Measurements from ENCODE around the gene TM4SF5.

TM4SF5 gene

GRCh38 chr17:4771519-4772234, at the start of gene TM4SF5:
TSS of gene TM4SF5 (plus strand) at chr17:4771886. CDS start at chr17:4771923, 37 bp downstream.
- DNase-seq (ENCODE audit: low read depth): no peak

GRCh38 chr17:4722678-4723240, 48.9 kb upstream of the TM4SF5 start:
- no peak for DNase-seq (ENCODE audit: low read depth)

- no peak for DNase-seq (ENCODE audit: low read depth)
Measured at GRCh38 chr17:4724650-4725049, 47.0 kb upstream of the TM4SF5 start.

DNA sequence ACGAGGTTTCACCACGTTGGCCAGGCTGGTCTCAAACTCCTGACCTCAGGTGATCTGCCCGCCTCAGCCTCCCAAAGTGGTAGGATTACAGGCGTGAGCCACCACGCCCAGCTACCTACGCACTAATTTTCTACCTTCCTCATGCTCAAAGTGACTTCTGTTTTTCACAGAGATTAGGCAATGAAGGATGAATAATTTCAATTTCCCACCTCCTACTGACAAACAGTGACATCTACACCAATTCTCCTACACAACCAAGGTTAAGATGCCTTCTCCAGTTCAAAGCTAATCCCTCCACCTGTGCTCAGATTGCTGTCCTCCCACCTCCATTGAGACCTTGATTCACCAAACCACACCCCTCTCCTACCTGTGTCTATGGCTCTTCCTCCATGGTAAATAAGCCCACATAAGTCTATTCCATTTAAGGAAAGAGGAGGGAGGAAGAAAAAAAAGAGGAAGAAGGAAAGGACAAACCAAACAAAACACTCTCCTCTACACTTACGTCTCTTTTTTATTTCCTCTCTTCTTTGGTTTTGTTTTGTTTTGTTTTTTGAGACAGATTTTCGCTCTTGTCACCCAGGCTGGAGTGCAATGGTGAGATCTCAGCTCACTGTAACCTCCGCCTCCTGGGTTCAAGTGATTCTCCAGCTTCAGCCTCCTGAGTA, 45.9 kb upstream of the TM4SF5 start:
- no peak for DNase-seq (ENCODE audit: low read depth)

- DNase-seq (ENCODE audit: low read depth): no peak
Measured at GRCh38 chr17:4728124-4728523, 43.6 kb upstream of the TM4SF5 start.

- DNase-seq (ENCODE audit: low read depth): no peak
Measured at GRCh38 chr17:4733073-4733531, 38.6 kb upstream of the TM4SF5 start.

DNA sequence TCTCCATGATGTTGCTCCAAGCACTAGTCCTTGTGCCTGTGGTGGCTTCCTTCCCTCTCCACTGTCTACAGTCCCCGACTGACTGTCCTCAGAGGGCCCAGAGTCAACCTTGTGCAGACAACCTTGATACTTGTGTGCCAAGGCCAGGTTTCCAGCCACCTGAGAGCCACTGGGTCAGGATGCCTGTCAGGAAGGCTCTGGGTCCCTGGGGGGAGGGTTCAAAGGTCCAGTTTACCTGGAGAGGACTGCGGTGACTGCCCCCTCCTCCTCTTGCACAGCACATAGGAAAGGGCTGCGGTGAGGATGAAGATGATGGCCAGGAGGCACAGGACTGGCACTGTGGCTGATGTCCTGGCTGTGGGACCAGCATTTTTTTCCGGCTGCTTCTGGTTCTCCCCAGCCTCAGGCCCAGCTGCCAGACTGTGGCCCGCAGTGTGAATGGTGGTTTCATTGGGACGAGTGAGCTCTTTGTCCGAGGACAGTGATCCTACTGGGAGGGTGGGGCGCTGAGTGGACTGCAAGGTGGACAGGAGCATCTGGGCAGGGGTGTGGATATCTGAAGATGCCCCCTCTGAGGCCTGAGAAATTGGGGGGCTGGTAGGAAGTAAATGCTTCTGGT, 36.7 kb upstream of the TM4SF5 start:
- no peak for DNase-seq (ENCODE audit: low read depth)

GRCh38 chr17:4735876-4736651, 35.6 kb upstream of the TM4SF5 start:
- DNase-seq (ENCODE audit: low read depth): no peak

DNA sequence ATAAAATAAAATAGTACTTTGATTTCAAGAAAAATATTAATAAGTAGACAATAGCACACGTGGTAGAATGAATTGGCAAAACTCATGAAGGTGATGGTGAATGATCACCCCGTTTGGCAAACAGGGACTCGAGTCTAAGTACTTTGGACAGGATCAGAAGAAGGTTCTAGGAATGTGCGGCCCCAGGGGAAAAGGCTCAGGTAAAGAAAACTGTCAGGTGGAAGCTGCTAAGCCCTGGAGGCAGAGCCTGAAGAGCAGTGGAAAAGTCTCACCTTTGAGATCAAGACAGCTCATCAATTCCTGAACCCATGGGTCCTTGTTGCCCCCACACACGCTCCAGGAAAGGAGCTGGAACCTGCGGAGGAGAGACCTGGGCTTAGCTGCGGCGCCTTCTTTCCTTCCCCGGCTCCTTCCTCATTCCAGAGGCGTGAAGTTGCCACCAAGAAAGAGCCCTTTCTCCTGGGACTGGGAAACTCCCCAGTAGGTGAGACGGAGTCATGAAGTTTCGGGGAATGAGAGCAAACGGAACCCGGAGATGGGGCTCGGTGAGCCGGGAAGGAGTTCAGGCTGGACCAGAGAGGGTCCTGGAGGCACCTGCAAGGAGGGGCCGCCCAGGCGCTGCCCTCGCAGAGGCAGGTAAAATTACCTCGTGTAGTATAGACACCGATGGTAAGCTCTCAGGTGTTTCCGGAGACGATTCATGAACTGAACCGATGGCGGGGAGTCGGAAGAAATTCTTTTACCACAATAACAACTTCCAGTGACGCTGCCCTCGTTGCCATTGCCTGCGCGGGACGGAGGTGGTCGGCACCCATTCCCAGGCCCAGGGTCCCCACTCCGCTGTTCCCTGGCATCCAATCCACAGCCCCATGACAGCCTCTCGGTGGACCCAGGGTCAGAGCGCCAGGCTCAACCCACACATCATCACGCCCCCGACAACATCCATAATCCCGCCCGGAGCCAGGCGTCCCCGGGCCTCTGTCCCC, 33.3 kb upstream of the TM4SF5 start:
- no peak for DNase-seq (ENCODE audit: low read depth)

DNA sequence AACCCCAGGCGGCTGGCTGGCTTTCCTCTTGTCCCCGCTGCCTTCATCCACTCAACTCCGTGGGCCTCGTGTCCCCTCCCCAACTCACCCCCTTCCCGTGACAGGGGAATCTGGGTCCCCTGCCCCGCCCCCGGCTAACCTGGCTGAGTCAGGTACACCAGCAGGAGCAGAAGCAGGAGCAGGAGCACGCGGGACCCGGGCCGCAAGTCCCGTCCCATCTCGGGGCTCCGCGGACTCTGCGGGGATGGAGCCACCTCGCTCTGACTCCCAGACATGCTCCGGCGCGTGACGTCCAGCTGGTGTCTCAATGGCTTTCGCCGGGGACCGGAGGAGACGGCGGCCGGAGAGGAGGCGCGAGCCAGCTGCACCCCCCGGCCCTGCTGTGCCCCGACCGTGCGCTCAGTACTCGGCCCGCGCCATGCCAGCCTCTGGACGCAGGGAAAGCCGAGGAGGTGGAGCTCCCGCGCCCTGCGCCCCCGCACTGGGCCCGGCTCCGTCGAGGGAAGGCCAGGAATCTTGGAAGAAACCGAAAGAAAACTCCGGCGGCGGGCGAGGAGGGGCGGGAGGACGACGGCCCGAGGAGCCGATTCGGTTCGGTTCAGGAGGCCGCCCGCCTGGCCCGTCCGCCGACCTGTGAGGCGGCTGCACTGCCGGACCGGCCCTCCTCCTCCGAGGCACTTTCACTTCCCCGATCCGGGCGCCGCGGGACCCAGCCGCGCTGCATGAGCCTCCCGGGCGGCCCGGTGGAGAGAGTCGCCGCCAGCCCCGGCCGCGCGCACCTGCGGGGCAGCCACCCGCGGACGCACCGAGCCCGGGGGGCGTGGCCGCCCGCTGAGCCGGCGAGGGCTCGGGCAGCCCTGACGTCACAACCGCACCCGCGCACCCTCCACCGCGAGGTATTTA, 32.3 kb upstream of the TM4SF5 start, which contains the start of the genes CXCL16 and ZMYND15:
CXCL16 (minus strand) TSS at position 807 of the 903 bp plus-strand sequence; CDS start at position 218, 589 bp downstream.
ZMYND15 (plus strand) TSS at position 712 of the 903 bp plus-strand sequence. CDS start 716 bp downstream, outside the sequence.
- peak; percentile 38 for DNase-seq (ENCODE audit: low read depth)

- no peak for DNase-seq (ENCODE audit: low read depth)
Measured at GRCh38 chr17:4740025-4740351, 31.7 kb upstream of the TM4SF5 start.

- no peak for DNase-seq (ENCODE audit: low read depth)
Measured at GRCh38 chr17:4740584-4740983, 31.1 kb upstream of the TM4SF5 start.

GRCh38 chr17:4741544-4741943, 30.1 kb upstream of the TM4SF5 start:
- no peak for DNase-seq (ENCODE audit: low read depth)

DNA sequence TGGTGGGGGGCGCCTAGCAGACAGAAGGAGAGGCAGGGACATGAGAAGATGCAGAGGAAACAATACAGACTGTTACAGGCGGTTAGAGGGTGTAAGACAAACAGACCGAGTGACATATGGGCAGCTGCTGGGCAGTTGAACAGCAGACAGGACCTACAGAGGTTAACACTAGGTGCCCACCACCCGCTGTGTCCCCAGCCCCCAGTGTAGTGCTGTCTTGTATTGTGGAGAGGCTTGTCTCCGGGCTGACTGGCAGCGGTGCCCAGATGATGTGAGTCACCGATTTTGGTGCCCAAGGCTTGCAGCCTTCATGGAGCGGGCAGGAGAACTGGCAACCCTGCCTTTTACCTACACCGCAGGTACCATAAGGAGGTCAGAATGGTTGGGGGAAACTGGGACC, 29.6 kb upstream of the TM4SF5 start:
- DNase-seq (ENCODE audit: low read depth): no peak

- DNase-seq (ENCODE audit: low read depth): no peak
Measured at GRCh38 chr17:4742629-4743028, 29.1 kb upstream of the TM4SF5 start.

DNA sequence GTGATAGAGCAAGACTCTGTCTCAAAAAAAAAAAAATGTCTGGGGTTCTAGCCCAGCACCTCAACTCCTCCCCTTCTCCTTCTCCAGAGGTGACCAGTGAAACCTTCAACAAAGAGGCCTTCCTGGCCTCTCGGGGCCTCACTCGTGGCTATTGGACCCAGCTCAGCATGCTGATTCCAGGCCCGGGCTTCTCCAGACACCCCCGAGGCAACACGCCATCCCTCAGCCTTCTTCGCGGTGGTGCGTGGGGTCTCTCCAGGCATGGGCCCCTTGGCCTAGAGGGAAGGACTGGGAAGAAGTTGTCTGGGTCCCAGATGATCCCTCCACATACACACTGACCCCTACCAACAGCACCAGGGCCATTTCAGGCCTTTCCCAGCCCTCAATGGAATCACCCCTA, 28.5 kb upstream of the TM4SF5 start:
- no peak for DNase-seq (ENCODE audit: low read depth)

DNA sequence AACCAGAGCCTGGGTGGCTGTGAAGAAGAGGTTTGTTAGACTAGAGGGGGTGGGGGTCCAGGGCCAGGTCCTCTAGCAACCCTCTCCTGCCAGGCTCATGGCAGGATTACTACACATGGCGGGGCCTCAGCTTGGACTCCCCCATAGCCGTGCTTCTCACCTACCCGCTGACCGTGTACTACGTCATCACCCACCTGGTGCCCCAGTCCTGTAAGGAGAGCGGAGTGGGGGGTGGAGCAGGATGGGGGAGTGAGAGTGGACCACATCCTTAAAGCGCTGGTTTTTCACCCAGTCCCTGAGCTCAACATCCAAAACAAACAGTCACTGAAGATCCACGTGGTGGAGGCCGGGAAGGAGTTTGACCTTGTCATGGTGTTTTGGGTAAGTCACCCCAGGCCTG, 27.8 kb upstream of the TM4SF5 start:
- DNase-seq (ENCODE audit: low read depth): no peak

DNA sequence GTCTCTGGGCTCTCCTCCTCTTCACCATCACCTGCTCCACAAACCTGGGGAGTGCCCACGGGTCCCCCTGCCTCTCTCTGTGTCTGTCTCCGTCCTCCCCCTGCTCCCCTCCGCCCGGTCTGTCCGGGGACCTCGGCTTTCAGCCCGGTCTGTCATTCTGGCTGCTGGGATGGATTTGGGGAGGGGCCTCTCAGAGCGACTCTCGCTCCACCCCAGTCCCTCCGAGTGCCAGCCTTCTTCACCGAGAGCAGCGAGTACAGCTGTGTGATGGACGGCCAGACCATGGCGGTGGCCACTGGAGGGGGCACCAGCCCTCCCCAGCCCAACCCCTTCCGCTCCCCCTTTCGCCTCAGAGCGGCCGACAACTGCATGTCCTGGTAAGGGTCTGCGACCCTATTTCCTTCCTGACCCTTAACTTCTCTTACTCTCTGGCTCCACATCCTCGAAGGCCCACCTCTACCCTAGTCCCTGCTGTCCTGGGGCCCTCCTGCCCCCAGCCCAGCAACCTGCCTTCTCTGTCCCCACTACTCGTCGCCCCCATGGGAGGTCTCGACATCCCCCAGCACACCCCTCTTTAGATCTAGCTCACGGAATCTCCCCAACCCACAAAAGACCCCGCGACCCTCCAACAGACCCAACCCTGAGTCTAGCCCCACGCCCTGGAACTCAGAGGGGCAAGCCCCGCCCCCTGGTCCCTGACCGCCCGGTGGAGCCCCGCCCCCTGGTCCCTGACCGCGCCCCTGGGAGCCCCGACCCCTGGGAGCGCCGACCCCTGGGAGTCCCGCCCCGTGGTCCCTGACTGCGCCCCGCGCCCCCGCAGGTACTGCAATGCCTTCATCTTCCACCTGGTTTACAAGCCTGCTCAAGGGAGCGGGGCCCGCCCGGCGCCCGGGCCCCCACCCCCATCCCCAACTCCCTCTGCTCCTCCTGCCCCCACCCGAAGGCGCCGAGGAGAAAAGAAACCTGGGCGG, 26.4 kb upstream of the TM4SF5 start:
- no peak for DNase-seq (ENCODE audit: low read depth)

Data from activated T-cell treated with anti-CD3 and anti-CD28 coated beads for 24 hours (primary cell).